Endodermal cell (in vitro differentiated cells): Measurements from ENCODE around the gene CEBPZ. TPM values are rescaled to one million over a fixed set of nuclear protein-coding genes. Genes with fewer than 3 reads are reported as not detected.

Source experiments
- DNase-seq: peaks from one replicate; pipeline ENCODE4 v3.0.0-alpha.2; 2017
- H3K27ac ChIP-seq: 2 replicates; pipeline ENCODE4 v1.5.1; 2013; ENCODE audit warnings: mild to moderate bottlenecking, low read depth, low read length, moderate library complexity
- H3K27me3 ChIP-seq: 2 replicates; pipeline ENCODE4 v1.6.1; 2013; ENCODE audit warnings: mild to moderate bottlenecking, low read length, moderate library complexity; ENCODE audit not compliant: insufficient read depth, control insufficient read depth, poor library complexity, severe bottlenecking
- H3K36me3 ChIP-seq: 2 replicates; pipeline ENCODE4 v1.7.0; 2013; ENCODE audit warnings: mild to moderate bottlenecking, low read length, moderate library complexity; ENCODE audit not compliant: control insufficient read depth, insufficient read depth
- H3K4me1 ChIP-seq: one replicate; pipeline ENCODE4 v1.7.0; 2013; ENCODE audit warnings: low read length; ENCODE audit not compliant: control insufficient read depth, insufficient read depth
- H3K4me3 ChIP-seq: 2 replicates; pipeline ENCODE4 v1.5.1; 2013; ENCODE audit warnings: mild to moderate bottlenecking, low read length, moderate library complexity
- H3K9ac ChIP-seq: 2 replicates; pipeline ENCODE4 v1.6.1; 2013; ENCODE audit warnings: mild to moderate bottlenecking, low read length, moderate library complexity; ENCODE audit not compliant: poor library complexity, severe bottlenecking; ENCODE audit errors: extremely low read depth
- H3K9me3 ChIP-seq: 2 replicates; pipeline ENCODE4 v1.6.1; 2013; ENCODE audit warnings: mild to moderate bottlenecking, low read length, moderate library complexity; ENCODE audit not compliant: control insufficient read depth
- H3K27ac Mint-ChIP-seq: 2 replicates; pipeline ENCODE4 v1.8.0; 2020; ENCODE audit warnings: mixed read lengths
- H3K27me3 Mint-ChIP-seq: 2 replicates; pipeline ENCODE4 v1.8.0; 2021; ENCODE audit warnings: mild to moderate bottlenecking, mixed read lengths; ENCODE audit not compliant: insufficient read depth
- H3K36me3 Mint-ChIP-seq: 2 replicates; pipeline ENCODE4 v1.8.0; 2020; ENCODE audit warnings: low read depth, mixed read lengths
- H3K4me1 Mint-ChIP-seq: 2 replicates; pipeline ENCODE4 v1.8.0; 2020; ENCODE audit warnings: mixed read lengths
- H3K4me3 Mint-ChIP-seq: 2 replicates; pipeline ENCODE4 v1.8.0; 2020; ENCODE audit warnings: mild to moderate bottlenecking, moderate library complexity, mixed read lengths
- H3K9me3 Mint-ChIP-seq: 2 replicates; pipeline ENCODE4 v1.8.0; 2020; ENCODE audit warnings: mild to moderate bottlenecking, mixed read lengths
- WGBS, 2 experiments: methylation state at CpG; one replicate each; pipeline versions ENCODE4 v1.1.5 to v1.1.7; 2013; ENCODE audit warnings: missing lambda C conversion rate in 2 of 2, mixed read lengths in 1 of 2; ENCODE audit not compliant: insufficient coverage in 1 of 2, insufficient read length in 1 of 2; 5-methylcytosine and 5-hydroxymethylcytosine counted together
- total RNA-seq, 2 donors: library from RNA; stranded (reverse); fragmentation: NEBNext Ultra II Directional in 1 of 2; extraction: Animal tissue kit (Norgen Biotek cat#: 25700) in 1 of 2; gene quantifications; 2 replicates in 1 of 2; 3 replicates in 1 of 2; pipeline ENCODE4 v1.2.1, GENCODE V29; 2021
- TF ChIP-seq, protein P1 (sequence below): fragments of 200-600 bp; sonication (generic); conservative IDR thresholded peaks from 2 replicates; pipeline ENCODE4 v1.5.0; 2021; ENCODE audit warnings: antibody characterized with exemption, mild to moderate bottlenecking

CEBPZ gene
- total RNA-seq, 2 donors from 2014 or later, result 66.9 to 80.5 TPM

DNA sequence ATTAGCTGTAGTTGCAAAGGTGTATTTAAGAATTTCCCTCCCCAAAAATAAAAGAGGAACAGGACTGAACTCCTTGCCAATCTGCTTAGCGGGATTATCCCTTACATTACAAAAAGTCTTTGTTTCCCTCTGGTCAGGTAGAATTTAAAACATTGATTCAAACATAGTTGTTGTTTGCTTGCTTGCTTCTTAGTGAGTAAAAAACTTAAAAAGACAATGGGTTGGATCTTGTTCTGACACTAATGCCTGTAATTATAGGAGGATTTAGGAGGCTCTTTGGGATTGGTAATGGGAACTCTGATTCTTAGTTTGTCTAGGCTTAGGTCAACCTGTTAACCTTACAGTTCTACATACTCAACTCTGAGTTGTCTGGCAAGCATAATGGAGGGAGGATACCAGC, 38.8 kb downstream of the CEBPZ start:
- Mint-ChIP-seq H3K36me3 (no peaks in the 10 kb centered on the region), H3K27ac (peak overlapping the region; percentile 74), H3K27me3 (no peaks in the 10 kb centered on the region)

DNA sequence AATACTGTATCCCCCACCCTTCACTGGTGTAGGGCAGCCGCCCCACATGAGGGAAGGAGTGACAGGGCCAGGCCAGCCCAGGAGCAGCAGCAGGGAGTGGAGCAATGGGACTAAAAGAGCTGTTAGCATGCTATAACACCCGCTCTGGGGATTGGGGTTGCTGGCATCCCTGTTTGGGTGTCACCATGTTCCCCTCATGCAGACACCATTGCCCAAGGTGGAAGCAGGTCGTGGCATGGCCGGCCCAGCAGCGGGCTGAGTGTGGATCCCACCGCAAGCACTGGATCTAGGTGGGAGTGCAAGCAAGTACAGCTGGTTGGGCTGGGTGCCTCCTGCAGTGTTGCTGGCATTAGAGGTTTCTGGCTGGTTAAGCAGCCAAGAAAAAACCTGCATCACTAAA, 39.6 kb downstream of the CEBPZ start:
- Mint-ChIP-seq H3K27me3 (no peaks in the 10 kb centered on the region), H3K4me3 (no peak overlapping the region), H3K4me1 (peaks cover 31% of the 10 kb centered on the region), H3K36me3 (no peaks in the 10 kb centered on the region), H3K27ac (no peak overlapping the region), H3K9me3 (peaks cover 3% of the 10 kb centered on the region)
- Histone ChIP-seq H3K4me1 (peaks cover 11% of the 10 kb centered on the region), H3K36me3 (no peaks in the 10 kb centered on the region), H3K4me3 (no peak overlapping the region), H3K9me3 (no peaks in the 10 kb centered on the region), H3K27me3 (no peaks in the 10 kb centered on the region), H3K27ac (no peak overlapping the region), H3K9ac (no peak overlapping the region)
- WGBS, 2 experiments, result 77 to 83% methylated on average over 2 to 6 of the region's 6 CpGs
- TF ChIP-seq, protein P1, sequence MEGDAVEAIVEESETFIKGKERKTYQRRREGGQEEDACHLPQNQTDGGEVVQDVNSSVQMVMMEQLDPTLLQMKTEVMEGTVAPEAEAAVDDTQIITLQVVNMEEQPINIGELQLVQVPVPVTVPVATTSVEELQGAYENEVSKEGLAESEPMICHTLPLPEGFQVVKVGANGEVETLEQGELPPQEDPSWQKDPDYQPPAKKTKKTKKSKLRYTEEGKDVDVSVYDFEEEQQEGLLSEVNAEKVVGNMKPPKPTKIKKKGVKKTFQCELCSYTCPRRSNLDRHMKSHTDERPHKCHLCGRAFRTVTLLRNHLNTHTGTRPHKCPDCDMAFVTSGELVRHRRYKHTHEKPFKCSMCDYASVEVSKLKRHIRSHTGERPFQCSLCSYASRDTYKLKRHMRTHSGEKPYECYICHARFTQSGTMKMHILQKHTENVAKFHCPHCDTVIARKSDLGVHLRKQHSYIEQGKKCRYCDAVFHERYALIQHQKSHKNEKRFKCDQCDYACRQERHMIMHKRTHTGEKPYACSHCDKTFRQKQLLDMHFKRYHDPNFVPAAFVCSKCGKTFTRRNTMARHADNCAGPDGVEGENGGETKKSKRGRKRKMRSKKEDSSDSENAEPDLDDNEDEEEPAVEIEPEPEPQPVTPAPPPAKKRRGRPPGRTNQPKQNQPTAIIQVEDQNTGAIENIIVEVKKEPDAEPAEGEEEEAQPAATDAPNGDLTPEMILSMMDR, result no peak
- peak; percentile 71 for DNase-seq

More for the DNA sequence above, 38.8 kb downstream of the CEBPZ start:
- no peak overlapping the region for H3K4me3 ChIP-seq
- Mint-ChIP-seq H3K9me3 (peaks cover 3% of the 10 kb centered on the region), H3K4me3 (no peak overlapping the region), H3K4me1 (peaks cover 31% of the 10 kb centered on the region)
- no peaks in the 10 kb centered on the region for H3K27me3 ChIP-seq
- WGBS, 2 experiments, result 75% methylated on average over 1 of the region's 1 CpG; no CpG with 5 or more reads in 1 of the 2 experiments
- H3K9ac ChIP-seq, result no peak overlapping the region
- no peak overlapping the region for H3K27ac ChIP-seq
- no peak for DNase-seq
- TF ChIP-seq, protein P1, result no peak
- H3K4me1 ChIP-seq, result peaks cover 11% of the 10 kb centered on the region
- no peaks in the 10 kb centered on the region for H3K36me3 ChIP-seq
- no peaks in the 10 kb centered on the region for H3K9me3 ChIP-seq

DNA sequence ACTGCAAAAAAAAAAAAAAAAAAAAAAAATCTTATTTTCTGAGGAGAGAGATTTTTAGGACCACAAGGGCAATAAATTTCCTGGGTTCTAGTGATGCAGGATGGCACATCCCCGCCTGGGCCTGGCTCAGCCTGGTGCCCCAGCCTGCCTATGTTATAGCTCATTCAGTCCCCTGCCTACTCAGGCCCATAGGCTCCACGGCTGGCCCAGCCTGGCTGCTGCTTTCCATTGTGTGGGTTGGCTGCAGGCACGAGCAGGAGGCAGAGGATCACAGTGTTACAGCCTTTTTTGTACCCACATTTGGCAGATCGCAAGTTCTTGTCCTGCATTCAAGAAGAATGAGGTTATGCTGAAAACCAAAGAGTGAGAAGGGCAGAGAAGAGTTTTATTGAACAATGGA, 40.1 kb downstream of the CEBPZ start:
- H3K4me3 Mint-ChIP-seq, result no peak overlapping the region
- Histone ChIP-seq H3K9me3 (no peaks in the 10 kb centered on the region), H3K4me3 (no peak overlapping the region), H3K9ac (no peak overlapping the region), H3K27ac (no peak overlapping the region), H3K27me3 (no peaks in the 10 kb centered on the region), H3K4me1 (peaks cover 11% of the 10 kb centered on the region), H3K36me3 (no peaks in the 10 kb centered on the region)
- whole genome bisulfite sequencing, 2 experiments, result 84 to 86% methylated on average over 2 to 4 of the region's 4 CpGs
- no peaks in the 10 kb centered on the region for H3K36me3 Mint-ChIP-seq
- H3K4me1 Mint-ChIP-seq, result peaks cover 31% of the 10 kb centered on the region
- H3K9me3 Mint-ChIP-seq, result peaks cover 2% of the 10 kb centered on the region
- peak; percentile 70 for DNase-seq
- H3K27me3 Mint-ChIP-seq, result no peaks in the 10 kb centered on the region
- TF ChIP-seq, protein P1, result no peak
- peak overlapping the region; percentile 24 for H3K27ac Mint-ChIP-seq
